GM21447 (cell line): ENCODE results near the gene SUCLG2.

Source experiments
- ATAC-seq: cut with Tn5 transposase; IDR thresholded peaks from one replicate; pipeline ENCODE4 v1.9.1; 2021; ENCODE audit not compliant: unreplicated experiment

SUCLG2 gene

DNA sequence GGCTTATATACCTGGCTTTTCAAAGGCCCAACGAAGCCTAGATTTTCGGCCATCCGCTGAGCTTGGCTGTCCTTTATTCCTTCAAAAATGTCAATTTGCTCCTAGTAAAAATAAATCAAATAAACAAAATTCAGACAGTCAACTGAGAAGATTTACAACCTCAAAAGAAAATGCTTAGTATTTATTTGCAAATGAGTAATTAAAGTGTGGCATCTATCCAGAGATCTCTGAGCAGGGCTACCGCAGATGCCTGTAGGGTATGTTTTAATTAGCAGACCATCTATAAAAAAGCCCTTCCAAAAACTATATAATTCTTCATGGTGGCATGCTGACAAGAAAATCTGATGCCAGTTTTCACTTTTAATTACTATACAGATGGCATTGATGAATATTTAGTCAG is 136.2 kb downstream of the SUCLG2 start:
- no peak for ATAC-seq

DNA sequence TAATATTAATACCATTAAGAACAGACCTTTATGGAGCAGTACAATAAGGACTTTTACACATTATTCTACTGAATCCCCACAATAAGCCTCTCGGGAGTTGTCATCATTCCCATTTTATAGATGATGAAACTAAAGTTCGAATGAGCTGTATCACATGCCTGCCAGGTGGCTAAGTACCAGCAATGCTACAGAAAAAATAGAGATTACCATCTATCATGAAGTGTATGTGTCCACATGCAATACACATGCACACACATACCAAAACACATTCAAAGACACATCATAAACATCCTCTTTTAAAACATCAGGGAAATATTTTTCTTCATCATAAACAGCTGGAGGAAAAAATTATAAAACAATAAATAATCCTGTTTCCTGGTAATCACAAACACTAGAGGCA is 136.6 kb downstream of the SUCLG2 start:
- ATAC-seq, result no peak

DNA sequence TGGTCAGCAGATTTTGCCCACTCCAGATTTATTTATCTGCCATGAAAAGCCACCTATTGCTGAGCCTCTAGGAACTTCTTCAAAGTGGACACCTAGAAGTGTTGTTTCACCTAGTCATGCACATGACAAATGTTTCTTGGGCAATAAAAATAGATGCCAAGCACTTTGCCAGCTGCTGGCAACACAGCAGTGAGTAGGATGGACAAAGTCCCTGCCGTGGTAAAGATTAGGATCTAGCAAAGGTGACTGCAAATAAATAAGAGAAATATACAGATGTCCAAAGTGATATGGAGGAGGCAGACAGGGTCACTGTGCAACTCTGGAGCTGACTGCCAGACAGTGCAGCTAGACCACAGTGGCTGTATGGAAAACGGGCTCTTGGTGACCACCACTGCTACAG is 137.9 kb downstream of the SUCLG2 start:
- ATAC-seq, result no peak

DNA sequence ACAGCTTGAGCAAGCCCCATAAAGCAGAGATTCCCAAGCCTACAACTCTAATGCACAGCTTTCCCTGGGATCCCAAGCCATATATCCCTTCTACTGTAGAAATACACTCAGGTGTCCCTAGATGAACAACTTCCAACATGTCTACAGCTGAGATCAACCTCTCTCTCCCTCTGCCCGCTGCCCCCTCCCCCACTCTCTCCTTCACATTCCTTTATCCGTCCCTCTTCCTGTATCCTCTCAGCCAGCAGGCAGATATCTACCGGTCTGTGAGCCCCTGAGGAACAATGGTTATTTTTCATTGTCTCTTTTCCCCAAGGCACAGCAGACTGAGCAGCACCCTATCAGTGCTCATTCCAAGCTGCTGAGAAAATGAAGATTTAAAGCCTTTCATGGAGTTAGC is 138.6 kb downstream of the SUCLG2 start:
- ATAC-seq, result no peak

DNA sequence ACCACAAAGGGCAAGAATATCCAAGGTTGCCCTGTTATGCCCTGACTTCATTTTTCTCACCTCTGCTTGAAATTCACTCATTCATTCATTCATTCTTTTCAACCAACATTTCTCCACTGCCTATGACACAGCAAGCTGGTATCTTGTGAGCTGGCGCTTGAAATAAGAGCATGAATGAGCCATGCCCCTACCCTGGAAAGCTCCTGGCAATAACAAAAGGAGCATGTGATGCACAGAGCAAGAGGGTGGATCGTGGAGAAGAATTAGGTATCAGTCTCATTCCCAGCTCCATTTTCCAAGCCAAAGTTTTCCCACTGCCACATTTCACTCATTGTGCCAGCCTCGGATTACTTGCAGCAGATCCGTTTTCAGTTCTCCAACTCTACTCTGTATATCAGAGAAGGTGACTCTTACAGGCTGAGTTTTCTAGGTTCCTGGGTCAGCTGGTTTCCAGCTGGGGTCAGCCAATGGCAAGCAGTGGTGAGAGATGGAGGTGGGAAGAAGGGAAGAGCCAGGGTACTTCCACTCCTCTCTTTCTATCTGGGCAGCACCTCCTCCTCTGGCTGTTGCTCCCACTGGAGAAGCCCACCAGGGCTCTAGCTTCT is 144.8 kb downstream of the SUCLG2 start:
- ATAC-seq, result no peak

DNA sequence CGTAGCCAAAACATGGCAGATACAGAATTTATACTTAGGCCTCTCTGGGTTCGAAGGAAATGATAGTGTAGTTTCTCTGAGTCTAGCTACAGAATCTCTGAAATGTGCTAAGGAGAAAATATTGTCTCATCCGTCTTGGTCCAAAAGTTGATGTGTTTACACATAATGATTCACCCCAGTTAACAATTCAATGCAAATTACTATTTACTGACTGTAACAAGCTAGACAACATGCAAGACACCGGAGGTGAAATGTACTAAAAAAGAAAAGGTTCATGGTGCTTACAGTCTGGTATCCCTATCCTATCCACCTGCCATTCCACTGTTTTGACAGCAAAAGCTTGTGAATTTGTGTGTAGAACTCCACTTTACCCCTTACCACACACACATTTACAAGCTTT is 146.8 kb downstream of the SUCLG2 start:
- no peak for ATAC-seq

DNA sequence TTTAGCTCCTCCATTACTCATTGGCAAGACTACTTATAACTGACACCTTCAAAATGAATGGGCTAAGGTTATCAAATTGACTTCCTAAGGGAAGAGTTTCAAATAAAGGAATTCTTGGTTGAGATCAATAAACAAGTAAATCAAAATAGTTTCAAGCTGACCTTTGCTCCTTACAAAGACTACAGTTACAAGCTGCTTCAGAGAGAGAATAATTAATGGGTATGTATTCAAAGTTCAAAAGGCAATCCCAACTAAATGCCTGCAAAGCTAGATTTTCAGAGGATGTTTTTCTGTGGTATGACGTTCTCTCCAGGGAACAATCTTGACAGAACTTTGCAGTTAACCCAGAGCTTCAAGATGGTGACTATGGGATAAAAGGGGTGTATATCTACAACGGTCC is 153.7 kb downstream of the SUCLG2 start:
- ATAC-seq, result no peak

DNA sequence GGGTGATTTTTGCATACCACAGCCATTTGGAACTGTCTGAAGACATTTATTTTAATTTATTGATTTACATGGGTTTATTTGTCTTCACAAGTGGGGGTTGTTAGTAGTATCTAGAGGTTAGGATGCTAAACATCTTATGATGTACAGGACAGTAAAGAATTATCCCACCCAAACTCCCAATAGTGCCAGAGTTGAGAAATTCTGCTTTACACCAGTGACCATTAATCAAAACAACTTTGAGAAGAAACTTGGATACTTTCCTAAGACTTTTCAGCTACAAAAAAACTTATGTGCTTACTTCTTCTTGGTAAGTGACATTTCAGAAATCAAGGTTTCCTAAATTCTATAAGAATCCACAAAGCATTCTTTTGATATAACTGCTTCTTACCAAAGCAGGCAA is 156.7 kb downstream of the SUCLG2 start:
- no peak for ATAC-seq

DNA sequence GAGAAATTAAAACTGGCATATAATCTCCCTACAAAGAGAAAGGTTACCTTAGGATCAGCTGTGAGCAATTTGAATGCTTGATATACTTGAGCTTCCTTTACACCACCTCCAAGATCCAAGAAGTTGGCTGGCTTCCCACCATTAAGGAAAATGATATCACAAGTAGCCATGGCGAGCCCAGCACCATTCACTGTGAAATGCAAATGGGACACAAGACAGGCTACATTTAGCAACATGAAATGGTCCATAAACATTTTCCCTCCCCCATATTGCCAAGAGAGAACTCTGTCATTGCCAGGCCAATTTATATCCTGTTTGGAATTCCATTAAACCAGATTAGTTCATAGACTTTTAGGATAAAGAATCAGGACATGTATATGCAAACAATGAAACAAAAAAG is 158.7 kb downstream of the SUCLG2 start:
- no peak for ATAC-seq

DNA sequence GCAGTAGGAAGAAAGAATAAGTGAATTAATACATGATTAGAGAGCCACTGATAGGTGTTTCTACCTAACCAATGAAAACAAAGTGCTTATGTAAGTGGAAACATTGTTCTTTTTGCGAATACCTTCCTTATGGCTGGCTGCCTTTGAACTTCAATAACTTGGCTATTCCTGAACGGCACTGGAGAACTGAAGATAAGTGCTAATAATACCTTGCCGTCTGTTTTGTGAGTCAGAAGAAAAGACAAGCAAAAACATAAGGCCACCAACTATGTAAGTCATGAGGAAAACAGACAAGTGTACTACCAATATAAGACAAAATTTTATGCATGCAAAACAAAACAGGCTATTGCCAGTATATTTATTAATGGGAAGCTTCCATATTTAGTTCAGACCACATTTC is 160.6 kb downstream of the SUCLG2 start:
- ATAC-seq, result no peak

DNA sequence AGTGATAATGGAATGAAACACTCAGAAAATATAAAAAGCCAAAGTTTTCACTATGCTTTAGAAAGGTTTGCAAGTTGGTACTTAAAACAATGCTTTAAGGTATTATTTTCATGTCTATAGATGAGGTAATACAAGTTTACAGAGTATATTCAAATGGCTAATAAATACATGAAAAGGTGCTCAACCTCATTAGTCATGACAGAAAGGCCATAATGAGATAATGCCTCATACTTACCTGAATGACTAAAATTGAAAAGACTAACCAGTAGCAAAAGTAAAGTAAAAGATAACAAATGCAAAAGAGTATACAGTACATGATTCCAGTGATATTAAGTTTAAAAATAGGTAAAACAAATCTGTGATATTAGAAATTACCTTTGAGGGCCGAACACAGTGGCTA is 163.8 kb downstream of the SUCLG2 start:
- no peak for ATAC-seq

DNA sequence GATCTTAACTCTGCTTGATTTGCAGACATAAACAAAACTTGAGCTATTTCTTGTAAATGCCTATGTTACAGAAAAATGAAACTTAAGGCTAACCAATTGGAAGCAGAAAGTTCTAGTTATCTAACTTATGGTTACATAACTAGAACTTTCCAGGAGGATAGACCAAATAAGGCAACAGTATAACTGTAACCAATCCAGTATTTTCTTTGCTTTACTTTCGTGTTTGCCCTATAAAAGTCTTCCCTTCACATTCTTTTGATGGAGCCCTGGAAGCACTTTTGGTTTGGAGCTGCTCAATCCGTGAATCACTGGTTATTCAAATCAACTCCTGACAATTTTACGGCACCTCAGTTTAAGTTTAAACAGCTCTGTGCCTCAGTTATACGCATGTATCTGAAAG is 164.6 kb downstream of the SUCLG2 start:
- ATAC-seq, result no peak

DNA sequence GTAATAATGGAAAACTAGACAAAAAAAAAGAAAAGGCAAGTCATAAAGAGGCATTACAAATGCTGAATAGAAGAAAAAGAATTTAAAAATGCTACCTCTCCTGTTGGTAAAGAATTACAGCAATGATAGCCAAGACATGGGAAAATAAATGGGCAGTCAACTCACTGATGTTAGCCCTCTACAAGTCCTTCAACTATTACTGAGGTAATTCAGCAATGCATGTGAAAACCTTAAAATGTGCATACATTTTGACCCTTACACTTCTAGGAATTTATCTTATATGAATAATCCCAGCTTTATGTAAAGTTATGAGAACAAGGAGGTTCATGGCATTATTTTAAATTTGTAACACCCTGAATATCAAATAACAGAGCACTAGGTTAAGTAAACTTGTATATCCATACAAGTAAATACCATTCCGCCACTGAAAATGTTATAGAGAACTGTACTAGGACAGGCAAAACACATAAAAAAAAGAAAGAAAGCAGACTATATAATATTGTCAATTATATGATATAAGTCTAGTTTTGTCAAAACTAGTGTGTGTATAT is 166.8 kb downstream of the SUCLG2 start:
- ATAC-seq, result no peak

DNA sequence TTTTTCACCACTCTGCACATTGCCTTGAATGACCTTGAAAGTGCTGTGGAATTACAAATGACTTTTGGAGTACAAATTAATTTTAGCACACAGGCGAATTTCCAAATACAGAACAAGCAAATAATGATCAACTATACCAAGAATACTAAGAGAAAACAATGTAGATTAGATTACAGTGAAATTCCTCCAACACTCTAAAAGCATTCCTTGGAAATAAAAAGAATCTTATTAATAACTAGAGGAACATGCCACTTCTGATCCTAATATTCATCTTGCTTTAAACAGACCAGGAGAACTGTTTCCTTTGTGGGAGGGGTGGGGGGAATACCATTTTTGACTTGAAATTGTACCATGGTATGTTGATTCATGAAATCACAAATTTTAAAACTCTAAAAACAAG is 167.5 kb downstream of the SUCLG2 start:
- ATAC-seq, result no peak

DNA sequence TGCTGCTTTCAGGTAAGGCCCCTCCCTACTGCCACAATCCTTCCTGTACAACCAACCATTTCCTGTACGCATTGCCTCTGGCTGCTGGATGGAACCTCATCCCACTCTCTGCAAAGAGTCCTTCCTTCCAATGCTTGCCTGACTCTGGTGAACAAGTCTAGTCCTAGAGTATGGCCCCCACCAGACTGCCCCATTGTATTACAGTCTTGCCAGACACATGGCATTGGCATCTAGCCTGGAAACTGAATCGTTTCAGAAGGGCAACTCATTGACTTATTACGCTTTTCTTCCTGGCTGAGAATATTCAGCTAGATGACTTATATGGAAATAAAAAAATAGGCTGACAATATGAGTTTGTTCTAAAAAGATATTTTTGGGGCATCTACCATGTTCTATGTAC is 170.3 kb downstream of the SUCLG2 start:
- no peak for ATAC-seq

DNA sequence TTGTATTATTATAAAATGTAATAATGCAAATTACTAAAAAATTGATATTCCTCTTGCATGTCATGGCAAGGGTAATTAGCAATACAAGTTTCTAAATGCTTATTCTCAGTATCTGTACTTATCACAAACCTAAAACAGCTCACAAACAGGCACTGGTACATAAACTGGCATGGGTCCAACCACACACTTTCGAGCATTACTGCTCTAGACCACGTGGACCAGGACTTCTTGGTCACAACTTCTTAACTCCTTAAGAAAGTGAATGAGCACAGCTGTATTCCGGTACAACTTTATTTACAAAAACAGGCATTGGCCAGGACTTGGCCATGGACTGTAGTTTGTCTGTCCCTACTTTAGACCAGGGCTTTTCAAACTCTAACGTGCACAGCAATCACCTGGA is 173.3 kb downstream of the SUCLG2 start:
- ATAC-seq, result no peak

DNA sequence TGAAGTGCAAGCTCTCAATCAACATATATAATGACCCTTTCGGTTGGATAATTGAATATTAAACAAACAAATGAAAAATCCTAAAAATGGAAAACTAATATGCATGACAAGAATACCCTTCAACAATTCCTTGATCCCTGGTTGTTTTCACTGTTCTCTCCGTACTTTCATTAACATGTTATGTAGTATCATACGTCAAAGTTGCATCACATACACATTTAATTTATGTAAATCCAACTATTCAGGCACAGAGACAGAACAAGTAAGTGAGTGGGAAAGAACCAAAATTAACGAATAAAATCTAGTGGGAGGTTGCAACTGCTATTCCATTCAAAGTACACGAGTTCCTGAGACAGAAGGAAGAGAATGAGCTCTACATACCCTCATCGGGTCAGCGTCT is 176.0 kb downstream of the SUCLG2 start:
- ATAC-seq, result no peak

DNA sequence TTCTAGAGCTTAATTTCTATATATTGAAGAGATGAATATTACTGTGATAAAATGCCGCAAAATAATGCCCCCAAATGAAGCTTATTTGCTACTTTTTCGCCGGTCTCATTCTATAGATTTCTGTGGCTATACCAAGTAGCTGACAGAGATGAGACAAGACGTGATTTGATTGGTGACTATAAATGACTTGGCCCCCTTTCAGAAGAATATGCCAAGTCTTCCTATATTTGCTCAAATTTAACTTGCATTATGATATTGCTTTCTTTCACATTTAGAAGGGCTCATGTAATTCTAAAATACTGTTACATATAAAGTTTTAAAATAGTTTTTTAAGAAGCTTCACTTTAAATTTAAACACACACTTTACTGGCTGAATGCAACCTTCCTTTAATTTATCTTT is 180.1 kb downstream of the SUCLG2 start:
- ATAC-seq, result no peak

DNA sequence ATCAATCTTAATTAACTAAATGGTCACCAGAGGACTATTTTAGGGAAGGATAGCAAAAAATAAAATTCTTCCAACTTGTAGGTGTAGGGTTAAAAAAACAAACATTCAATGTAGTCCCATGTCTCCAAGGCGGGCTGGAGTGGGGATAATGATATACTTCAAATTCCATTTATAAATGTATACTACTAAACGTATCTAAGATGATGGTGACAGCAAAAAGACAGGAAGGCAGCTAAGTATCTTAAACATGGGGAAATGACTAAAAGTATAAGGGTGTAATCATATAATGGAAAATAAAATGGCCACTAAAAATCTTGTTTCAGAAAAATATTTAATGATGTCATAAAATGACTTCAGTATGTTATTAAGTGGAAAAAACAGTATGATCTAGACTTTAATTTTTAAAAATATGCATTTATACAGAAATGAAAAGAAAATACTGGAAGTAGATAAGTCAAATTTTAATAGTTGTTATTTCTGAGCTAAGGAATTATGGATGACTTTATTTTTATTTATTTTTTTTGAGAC is 181.7 kb downstream of the SUCLG2 start:
- no peak for ATAC-seq

DNA sequence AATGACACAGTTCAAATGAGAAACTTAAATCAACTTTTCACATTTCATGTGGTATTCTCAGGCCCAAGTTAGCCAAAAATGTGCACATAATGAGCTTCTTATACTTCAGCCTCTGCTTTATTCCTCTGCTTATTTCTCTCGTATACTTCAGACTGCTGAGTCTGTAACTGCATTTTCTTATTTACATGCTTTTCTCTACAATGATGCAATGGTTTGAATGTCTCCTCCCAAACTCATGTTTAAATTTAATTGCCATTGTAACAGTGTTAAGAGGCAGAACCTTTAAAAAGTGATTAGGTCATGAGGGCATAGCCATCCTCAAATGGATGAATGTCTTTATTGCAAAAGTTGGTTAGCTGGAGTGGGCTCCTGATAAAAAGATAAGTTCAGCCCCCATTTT is 184.2 kb downstream of the SUCLG2 start:
- ATAC-seq, result no peak

DNA sequence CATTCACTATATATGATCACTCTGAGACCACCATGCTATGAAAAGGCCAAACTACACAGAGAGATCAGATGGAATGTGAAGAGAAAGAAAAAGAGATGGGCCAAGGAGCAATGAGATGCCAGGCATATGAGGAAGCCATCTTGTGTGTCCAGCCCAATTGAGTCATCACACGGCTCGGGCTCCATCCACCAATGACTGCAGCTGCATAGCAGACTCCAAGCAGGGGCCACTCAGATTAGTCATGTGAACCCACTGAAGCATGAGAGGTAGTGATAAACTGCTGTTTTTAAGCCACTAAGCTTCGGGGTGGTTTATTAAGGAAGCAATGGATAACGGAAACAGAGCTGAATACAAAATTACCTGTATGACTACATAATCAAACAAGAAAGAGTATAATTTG is 185.9 kb downstream of the SUCLG2 start:
- ATAC-seq, result no peak

DNA sequence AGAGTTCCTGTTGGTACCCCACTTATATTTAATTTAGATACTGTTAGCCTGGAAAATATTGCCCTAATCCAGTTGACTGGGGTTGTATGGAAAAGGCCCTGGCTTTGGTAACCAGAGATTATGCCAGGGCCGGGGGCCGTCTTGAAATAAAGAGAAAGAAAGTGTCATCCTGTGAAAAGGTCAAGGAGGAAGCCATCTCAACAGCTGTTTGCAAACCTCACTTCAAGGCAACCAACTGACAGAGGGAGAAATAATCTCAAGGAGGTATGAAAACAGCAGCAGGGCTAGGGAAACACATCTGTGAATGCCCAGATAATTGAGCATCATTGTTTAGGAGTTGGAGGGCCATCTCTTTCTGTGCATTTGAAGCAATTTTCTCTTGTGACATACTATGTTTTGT is 190.8 kb downstream of the SUCLG2 start:
- ATAC-seq, result no peak

DNA sequence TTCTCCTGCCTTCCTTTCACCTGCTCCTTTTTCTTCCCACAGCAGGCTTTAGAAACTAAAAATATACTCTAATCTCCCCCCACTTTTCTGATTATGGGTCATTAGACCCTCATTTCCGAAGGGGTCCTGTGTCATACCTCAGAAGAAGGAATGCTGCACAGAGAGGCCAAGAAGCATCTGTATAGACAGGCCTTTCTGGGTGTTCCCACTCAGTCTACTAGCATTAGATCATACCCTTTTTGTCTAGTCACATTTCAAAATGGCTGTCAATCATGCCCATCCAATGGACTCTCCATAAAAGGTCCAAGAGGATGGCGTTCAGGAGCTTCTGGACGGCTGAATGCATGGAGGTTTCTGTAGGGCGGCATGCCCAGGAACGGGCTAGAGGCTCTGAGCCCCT is 192.2 kb downstream of the SUCLG2 start:
- ATAC-seq, result no peak
